ENCODE data around the gene KRT72.

GRCh38 chr12:52582971-52583456 lies 18.2 kb downstream of the KRT72 start:
- TF ChIP-seq CTCF (IDR thresholded peaks at IDR 0.05; ENCODE audit: poor library complexity), result peak; percentile 76
- TF ChIP-seq EZH2phosphoT487 (IDR thresholded peaks at IDR 0.05; ENCODE audit: low read depth, severe bottlenecking, unreplicated experiment), result no peak
- no peak for TF ChIP-seq EZH2 (IDR thresholded peaks at IDR 0.05; ENCODE audit: borderline replicate concordance)

All from hepatocyte (in vitro differentiated cells).